HG03460 (cell line): Measurements from ENCODE around the gene DSC2.
"Not testable (repeated sequence)": the region's sequence is repeated elsewhere in the genome, so short reads cannot be mapped to it uniquely, and the experiment has no call there.

ENCODE experiments used
- ATAC-seq: cut with Tn5 transposase; IDR thresholded peaks from one replicate; pipeline ENCODE4 v1.9.1; 2021; ENCODE audit not compliant: unreplicated experiment

Gene DSC2

DNA sequence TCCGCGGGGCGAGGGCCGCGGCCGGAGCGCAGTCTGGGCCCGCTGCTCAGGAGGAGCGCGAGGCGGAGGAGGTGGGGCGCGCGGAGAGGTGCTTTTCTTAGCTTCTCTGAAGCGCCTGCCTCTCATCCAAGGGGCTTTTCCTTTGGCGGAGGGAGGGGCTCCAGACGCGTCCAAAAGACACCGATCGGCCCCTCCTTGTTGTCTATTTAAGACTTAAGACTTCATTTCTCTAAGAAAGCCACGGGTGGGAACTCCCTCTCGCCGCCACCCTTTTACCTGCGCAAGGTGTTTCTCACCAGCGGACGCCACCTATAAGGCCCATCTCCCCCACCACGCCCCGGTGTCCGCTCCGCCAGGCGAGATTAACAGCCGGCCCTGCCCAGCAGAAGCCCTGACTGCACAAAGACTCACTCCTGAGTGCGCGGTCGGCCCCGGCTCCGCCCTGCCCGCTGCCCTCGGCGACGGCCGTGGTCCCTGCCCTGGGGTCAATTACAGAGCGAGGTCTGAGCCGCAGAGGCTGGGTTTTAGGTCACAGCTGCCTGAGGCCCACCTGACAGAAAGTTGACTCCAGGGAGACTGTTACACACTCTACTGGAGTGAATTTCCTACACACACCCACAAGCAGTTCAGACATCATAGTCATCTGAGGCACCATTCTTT lies at the start of gene DSC2:
Gene DSC2, minus strand, starts transcription at position 397 of the 660 bp plus-strand sequence. CDS start 450 bp downstream, outside the sequence.
- ATAC-seq: no peak

DNA sequence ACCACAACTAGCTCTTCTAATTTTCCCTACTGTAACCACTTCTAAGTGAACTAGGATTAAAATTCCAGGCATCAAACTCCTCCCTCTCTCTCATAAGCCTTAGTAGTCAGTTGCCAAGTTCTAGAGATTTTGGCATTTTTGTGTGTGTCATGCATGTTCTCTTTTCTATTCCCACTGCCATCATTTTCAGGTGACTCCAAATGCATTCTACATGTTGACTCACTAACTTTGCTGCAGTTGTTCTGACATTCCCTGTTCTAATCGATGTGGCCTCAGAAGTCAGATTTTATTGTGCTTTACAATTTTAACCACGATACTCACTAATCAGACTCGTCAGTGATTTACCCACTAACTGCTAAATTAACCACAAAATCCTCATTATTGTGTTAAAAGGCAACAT lies 47.1 kb upstream of the DSC2 start:
- no peak for ATAC-seq

DNA sequence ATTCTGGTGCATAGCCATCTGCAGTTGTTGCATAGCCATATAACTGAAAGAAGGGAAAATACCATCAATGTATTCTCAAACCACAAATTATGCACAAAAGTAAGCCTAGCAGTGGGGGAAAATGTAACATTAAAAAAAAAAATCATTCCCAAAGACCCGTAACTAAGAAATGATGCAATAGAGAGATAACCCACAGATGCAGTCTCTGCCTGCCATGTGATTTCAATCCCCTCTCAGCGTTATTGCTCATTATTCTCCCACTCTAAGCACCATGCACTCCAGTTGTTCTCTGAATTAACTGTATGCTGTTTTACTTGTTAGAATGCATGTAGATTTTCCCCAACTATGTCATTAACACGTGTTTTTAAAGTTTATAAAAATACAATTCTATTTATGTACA lies 46.4 kb upstream of the DSC2 start:
- ATAC-seq: no peak

DNA sequence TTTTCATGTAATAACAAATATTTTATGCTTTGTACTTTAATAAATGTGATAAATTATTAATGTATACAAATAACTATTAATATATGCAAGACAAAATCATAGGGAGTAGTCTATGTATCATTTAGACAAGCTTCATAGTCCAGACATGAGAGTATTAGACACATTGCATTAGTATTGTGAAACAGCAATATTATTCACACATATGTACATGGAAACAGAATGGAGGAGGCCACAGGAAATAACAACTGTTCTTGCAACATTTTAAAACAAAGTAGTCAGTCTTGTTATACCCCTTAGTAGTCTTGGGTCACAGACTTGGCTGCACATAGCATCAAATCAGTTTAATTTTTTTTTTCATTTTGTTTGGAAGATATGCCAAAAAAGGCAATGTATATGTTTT lies 44.6 kb upstream of the DSC2 start:
- ATAC-seq: no peak

DNA sequence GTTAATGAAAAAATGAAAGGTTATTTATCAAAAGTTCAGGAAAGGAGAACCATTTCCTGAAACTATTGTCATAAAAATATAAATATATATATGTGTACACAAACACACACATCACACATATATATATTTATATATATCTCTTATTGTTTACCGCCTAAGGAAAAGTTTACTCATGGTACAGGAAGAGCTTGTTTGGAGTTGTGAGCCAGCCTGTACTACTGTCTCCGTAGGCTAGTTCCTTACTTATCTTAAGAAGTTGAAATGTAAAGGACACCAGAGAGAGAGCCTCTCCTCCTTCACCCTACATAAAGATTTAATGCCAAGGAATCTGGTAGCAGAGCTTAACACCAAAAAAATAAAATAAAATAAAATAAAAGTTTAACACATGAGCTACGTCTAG lies 40.8 kb upstream of the DSC2 start:
- ATAC-seq: no peak

DNA sequence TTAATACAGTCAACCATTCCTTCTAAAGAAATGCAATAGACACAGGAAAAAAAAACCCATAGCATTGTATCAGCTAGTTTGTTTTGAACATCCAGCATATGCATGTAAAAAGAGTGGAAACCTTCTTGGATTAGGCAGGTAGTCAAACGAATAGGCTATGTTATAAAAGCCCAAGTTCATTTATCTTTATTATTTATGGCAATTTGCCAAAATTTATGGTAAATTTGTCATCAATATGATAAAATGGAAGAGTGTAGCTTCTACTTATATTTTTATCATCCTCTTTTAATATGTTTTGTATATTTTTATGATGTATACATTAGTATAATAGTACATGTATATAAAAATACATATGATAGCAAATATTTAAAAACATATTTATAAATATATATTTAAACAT lies 36.5 kb upstream of the DSC2 start:
- ATAC-seq: no peak

DNA sequence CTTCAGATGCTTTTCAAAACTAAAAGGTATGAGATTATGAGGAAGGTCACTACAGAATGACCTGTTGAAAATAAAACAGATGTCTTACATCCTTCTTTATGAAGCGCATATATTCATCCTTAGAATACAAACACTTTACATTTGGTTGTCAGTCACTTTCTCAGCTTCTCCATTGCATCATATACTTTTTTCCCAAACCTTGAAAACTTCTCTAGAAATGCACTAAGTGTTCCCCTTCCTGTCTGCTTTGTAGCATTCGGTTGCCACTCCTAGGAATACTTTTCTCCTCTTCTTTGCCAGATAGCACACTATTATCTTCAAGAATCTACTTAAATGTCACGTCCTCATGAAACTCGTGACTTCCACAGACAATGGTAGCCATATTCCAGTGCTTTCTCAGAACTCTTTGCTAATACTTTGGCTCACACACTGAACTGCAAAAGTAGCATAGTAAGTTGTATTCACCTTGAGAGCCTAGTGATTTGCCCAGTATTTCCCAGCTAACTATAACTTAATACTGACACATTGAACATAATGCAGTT lies 32.8 kb upstream of the DSC2 start:
- no peak for ATAC-seq

DNA sequence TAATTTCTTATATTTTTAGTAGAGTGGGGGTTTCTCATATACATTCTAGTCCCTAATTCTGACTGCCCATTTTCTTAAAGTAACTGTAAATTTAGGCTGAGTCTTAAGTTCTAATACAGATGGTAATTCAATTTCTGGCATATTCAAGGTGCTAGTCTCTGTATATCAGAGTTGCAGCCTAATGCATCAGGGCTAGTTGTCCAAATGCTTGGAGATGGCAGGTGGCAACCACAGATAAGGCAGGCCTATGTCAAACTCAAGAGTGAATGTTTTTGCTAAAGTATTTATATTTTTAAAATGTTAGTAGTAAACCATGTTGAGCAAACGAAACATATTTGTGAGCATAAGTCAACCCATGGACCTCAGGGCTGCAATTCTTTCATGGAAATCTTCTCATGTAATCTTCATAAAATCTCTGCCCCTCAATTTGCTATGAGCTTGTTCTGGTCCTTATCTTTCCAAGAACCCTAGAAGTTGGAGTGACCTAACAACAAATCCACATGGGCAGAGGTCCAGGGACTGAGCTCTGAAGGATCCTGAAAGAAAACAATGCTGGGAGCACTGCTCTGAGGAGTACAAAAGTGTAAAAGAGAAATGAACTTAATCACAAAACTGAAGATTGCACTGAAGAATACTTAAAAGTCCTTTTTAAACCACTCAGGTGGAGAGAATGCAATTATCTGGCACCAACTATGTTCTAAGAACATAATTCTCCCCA lies 27.3 kb upstream of the DSC2 start:
- no peak for ATAC-seq

DNA sequence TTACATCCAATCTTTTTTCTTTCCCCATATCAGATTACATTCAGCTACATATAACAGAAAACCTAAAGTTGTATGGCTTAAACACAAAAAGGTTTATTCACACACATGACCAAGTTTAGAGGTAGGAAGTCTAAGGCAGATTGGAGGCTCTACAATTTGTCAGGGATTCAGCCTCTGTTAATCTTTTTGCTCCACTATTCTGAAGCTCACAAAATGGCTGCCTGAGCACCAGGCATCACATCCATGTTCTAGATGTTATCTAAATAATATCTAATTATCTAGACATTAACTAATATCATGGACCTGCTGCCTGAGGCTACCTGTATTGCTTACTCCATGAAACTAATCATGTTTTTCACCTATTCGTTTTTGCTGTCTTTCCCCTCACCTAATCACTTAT lies 23.7 kb upstream of the DSC2 start:
- no peak for ATAC-seq

DNA sequence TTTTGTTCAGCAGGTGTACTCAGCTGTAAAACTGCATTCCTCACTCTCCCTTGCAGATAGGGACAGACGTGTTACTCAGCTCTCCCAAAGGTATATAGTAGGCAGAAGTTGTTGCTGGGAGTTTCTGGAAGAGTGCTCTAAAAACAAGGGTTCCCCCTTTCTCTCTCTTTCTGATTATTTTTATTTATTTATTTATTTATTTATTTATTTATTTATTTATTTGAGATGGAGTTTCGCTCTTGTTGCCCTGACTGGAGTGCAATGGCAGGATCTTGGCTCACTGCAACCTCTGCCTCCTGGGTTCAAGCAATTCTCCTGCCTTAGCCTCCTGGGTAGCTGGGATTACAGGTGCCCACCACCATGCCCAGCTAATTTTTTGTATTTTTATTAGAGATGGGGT lies 20.9 kb upstream of the DSC2 start:
- ATAC-seq: not testable (repeated sequence)

DNA sequence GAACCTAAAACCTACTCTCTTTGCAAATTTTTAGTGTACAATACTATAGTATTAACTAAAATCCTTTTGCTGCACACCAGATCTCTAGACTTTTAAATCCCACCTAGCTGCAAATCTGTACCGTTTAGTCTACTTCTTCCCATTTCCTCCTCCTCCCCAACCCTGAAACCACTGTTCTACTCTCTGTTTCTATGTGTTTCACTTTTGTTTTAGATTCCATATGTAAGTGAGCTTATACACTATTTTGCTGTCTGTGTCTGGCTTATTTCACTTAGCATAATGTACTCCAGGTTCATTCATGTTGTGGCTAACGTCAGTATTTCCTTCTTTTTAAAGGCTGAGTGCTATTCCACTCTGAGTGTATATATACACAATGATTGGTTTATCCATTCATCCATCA lies 18.4 kb upstream of the DSC2 start:
- ATAC-seq: no peak

DNA sequence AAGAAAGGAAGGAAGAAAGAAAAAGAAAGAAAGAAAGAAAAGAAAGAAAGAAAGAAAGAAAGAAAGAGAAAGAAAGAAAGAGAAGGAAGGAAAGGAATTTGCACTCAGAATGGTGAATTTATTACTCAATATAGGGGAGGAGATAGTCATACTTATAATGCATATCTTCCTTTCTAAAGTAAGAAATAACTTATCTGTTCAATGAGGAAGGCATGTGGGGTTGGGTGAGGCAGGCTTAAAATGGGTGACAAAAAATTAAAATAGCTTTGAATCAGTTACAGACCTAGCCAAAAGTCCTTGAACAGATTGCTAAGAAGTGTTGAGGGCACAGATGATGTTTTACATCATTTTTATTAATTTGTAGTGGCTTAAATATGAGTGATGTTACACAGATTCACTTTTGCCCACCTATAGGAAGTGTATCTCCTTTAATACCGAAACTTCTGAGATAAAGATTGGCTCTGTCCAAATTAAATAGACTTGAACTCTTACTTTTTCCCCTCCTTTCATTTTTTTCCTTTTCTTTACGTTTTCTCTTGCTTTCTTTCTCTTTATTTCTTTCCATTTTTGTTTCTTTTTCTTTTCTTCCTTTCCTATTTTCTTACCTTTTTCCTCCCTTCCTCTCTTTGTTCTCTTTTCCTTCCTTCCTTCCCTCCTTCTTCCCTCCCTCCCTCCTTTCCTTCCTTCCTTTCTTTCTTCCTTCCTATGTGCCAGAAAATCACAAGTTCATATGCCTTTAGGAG lies 14.8 kb upstream of the DSC2 start:
- ATAC-seq: no peak

DNA sequence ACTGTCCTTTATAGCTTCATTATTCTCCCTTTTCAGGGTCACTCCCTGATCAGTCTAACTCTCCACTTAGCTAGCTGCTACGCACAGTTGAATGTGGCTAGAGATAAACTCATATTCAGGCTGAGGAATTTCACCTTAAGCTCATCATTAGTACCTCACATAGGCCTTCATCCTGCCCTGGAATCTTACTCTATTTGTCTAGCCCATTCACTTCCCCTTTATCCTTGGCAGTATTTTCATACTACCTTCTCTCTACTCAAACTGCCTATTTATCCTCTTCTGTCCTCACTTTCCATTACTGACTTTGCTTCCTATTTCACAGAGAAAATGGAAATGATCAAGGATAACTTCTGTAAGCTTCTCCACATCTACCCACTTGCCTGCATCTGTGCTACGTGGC lies 10.6 kb upstream of the DSC2 start:
- no peak for ATAC-seq

DNA sequence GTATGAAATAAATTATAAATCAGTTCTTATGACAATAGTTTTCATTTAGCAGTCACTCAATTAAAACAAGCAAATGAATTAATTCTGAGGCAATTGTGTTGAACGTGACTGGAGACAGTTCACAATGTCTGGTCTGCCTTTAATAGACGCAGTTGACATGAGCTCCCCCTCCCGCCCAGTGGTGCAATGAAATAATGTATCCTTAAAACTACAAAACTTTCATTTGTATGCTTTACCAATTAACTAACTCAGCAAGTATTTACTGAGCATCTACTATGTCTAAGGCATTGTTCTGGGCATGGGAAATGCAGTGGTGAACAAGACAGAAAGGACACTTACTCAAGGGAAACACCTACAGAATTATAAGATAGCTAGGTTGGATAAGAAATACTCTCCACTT lies 3.5 kb upstream of the DSC2 start:
- ATAC-seq: no peak

DNA sequence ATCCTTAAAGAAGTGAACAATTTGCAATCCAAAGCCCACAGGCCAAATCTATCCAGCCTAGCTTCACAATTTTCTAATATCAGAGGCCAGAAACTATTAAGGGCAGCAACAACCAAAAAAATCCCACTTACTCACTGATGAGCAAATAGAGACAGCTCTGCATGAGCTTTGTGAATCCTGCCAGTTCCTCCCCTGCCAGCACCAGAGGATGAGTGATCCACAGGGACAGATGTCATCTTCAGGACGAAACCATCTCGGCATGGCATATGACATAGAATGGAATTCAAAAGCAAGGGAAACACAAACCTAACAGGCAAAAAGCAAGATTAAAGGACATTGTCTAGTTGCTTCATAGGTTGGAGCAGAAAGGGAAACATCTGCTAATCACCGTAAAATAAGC lies 2.2 kb upstream of the DSC2 start:
- no peak for ATAC-seq

DNA sequence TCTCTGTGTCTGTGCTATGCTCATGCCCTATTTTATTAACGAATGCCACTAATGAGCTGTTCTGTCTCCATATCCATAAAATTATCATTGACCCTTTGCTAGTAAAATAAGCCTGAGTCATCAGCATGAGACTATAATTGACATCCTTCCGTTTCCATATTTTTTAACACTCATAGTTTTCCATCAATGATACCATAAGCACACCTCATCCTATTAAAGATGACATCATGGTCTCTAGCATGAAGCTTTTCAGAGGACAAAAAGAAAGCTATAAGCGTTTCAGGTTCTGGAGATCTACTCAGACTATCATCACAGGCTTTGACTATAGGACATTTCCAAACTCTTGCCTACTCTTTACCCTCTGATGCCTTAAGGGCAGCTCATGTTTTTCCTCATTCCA lies 1.2 kb upstream of the DSC2 start:
- ATAC-seq: no peak

DNA sequence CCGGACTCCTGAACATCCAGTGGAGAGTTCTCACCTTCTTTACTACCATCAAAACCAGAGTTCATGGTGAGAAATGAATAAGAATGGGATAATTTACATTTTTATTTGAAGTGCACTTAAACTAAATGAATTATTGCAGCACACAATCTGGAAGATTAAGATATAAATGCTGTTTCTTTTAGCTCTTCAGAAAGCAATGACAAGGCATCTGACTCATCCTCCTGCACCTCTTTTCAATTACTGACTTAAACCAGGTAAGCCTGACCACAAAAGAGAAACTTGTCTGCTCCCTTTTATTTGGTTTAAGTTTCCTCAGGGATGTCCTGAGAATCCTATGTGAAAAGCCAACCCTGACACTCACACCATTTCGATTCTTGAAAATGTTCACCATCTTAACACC lies 720 bp upstream of the DSC2 start:
- no peak for ATAC-seq

DNA sequence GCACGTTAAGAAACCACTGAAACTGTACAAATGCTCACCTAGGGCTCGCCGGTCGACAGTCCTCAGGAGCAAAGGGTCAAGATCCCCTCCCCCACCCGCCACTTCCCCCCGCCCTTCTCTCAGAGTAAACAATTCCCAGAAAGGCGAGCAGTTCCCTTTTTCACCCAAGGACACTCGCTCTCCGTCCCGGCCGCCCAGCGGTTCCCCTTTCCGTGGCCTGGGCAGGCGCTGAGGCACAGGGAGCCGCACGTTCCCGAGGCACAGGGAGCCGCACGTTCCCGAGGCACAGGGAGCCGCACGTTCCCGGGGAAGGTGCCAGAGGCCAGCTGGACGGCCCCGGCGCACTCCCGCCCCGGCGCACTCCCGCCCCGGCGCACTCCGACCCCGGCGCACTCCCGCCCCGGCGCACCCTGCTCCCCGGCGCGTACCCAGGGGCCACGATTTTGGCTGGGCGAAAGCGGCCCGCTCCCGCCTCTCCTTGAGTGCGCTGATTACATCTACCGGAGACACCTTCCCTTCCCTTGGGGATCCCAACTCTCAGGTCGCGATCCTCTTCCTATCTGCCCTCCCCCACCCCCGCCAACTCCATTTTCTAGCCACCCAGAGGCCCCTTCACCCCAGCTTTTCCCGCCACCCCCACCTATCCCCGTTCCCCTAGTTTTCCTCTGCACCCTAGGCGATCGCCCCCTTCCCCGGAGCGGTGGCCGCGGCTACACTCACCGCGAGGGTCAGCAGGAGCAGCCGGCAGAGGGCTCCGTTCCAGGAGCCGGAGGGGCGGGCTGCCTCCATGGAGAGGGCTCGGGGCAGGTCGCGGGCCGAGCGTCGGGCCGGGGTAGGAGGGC lies 817 bp downstream of the DSC2 start:
- no peak for ATAC-seq

DNA sequence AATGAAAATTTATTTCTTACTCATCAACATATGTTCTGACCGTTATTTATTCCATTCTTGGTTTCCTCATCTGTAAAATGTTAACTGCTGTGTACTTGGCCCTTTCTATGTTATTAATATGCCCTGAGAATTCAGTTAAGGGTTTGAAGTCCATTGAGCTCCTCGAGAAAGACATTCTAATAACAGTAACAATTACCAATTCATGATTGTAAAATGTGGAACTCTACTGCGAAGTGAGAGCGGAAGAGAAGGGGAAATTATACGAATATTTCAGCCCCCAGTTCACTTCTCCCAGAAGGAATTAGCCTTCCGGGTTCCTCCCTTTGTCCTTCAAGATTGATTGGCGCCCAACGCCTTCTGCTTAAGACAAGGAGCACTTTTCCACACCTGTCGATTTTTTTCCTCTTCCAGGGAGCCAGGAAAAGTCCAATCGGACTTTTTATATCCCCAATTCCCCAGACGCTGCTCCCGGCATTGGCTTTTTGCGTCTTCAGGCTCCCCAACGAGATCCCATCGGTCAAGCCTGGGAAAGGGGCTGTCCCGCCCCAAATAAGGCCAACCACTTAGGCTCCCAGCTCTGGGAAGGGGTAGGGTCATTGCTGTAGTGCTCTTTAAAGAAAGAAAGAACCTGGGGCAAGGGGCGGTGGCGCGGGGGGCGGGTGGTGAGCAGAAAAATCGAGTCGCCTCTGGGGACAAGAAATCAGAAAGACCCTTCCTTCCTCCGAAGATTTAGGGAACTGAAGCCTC lies 1.6 kb downstream of the DSC2 start:
- no peak for ATAC-seq

DNA sequence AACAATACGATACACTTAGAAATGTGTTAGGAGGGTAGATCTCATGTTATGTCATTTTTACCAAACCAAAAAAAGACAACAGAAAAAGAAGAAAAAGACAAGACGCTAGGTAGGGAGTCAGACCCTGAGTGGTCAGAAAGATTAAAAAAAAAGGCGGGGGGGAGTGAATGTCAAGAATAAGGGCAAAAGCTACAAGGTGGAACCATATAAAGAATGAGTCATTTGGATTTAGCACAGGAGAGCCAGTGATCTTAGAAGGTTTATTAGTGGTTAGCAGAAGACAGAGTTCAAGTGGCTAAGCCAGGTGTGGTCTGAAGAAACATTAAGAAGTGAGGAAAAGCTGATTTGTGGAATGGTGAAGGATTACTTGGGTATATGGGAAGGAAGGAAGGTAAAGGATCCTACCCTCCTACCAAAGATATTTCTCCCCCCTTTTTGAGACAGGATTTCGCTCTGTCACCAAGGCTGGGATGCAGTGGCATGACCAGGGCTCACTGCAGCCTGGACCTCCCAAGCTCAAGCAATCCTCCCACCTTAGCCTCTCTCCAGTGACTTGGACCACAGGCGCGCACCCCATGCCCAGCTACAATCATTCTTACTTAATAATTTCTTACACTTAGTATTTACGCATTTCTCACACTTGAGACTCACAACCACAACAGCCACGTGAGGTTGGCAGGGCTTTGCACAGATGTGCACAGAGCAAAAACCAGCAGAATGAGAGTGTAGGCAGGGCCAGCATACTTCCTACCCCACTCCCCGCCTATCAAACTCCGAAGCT lies 2.6 kb downstream of the DSC2 start:
- no peak for ATAC-seq
